Keratinocyte (primary cell): ENCODE data around the gene ATF3. TPM values are rescaled to one million over a fixed set of nuclear protein-coding genes. Genes with fewer than 3 reads are reported as not detected.

Experiments
- DNase-seq: peaks from one replicate; pipeline ENCODE4 v3.0.0-alpha.2; 2011; ENCODE audit warnings: low read depth, missing footprints, low spot score
- FAIRE-seq: peaks from 2 replicates; lab custom pipeline; 2011; peaks lifted over from hg19 to GRCh38; lab: Jason Lieb, UNC
- H2AFZ ChIP-seq: 2 replicates; pipeline ENCODE4 v1.6.0; 2012; ENCODE audit warnings: low read length, control low read depth, inconsistent platforms; ENCODE audit not compliant: control insufficient read depth
- H3K27ac ChIP-seq: 2 replicates; pipeline ENCODE4 v1.5.1; 2011; ENCODE audit warnings: low read length; ENCODE audit not compliant: control insufficient read depth, insufficient read depth
- H3K27me3 ChIP-seq: 3 replicates; pipeline ENCODE4 v1.6.0; 2011; ENCODE audit warnings: low read length; ENCODE audit not compliant: control insufficient read depth, insufficient read depth; ENCODE audit errors: extremely low read depth
- H3K36me3 ChIP-seq, 2 experiments: 2 replicates in 1 of 2; 3 replicates in 1 of 2; pipeline ENCODE4 v1.5.1; 2011; ENCODE audit warnings: low read length in 2 of 2, mild to moderate bottlenecking in 1 of 2; ENCODE audit not compliant: control insufficient read depth in 2 of 2, insufficient read depth in 2 of 2; ENCODE audit errors: extremely low read depth in 1 of 2
- H3K4me1 ChIP-seq: 3 replicates; pipeline ENCODE4 v1.5.1; 2011; ENCODE audit warnings: low read length; ENCODE audit not compliant: control insufficient read depth, insufficient read depth; ENCODE audit errors: extremely low read depth
- H3K4me2 ChIP-seq: 3 replicates; pipeline ENCODE4 v1.6.0; 2011; ENCODE audit warnings: low read depth, low read length; ENCODE audit not compliant: control insufficient read depth, insufficient read depth; ENCODE audit errors: extremely low read depth
- H3K4me3 ChIP-seq, 3 experiments: fragments of 200-600 bp in 1 of 3; sonication (generic) in 1 of 3; 2 replicates in 2 of 3; 3 replicates in 1 of 3; pipeline ENCODE4 v1.5.1; 2011 to 2016; ENCODE audit warnings: low read length in 3 of 3, mild to moderate bottlenecking in 3 of 3, control low read depth in 2 of 3, inconsistent platforms in 1 of 3, low read depth in 1 of 3, mixed read lengths in 1 of 3, mixed run types in 1 of 3, moderate library complexity in 1 of 3; ENCODE audit not compliant: control insufficient read depth in 2 of 3, insufficient read depth in 2 of 3; ENCODE audit errors: extremely low read depth in 1 of 3
- H3K79me2 ChIP-seq: 2 replicates; pipeline ENCODE4 v1.6.0; 2012; ENCODE audit warnings: low read length; ENCODE audit not compliant: control insufficient read depth, insufficient read depth
- H3K9ac ChIP-seq: 3 replicates; pipeline ENCODE4 v1.6.0; 2011; ENCODE audit warnings: low read length; ENCODE audit not compliant: control insufficient read depth, insufficient read depth; ENCODE audit errors: extremely low read depth
- H3K9me1 ChIP-seq: 3 replicates; pipeline ENCODE4 v1.6.0; 2011; ENCODE audit warnings: low read length; ENCODE audit not compliant: control insufficient read depth, insufficient read depth; ENCODE audit errors: extremely low read depth
- H3K9me3 ChIP-seq: 2 replicates; pipeline ENCODE4 v1.5.1; 2012; ENCODE audit warnings: low read depth, low read length; ENCODE audit not compliant: control insufficient read depth
- H4K20me1 ChIP-seq: 3 replicates; pipeline ENCODE4 v1.6.0; 2011; ENCODE audit warnings: low read length; ENCODE audit not compliant: control insufficient read depth, insufficient read depth; ENCODE audit errors: extremely low read depth
- EZH2 ChIP-seq: IDR thresholded peaks from one replicate; pipeline ENCODE4 v1.6.1; 2012; ENCODE audit warnings: inconsistent platforms, mild to moderate bottlenecking, low read length, moderate library complexity
- dilution Hi-C: fragments of 300-500 bp; cut with MboI; formaldehyde crosslinking; loops from one replicate; pipeline ENCODE4 v1.7.0; 2020; ENCODE audit warnings: low sequenced_read_pairs; ENCODE audit not compliant: extremely low pct_ligation_motif_present
- polyA plus RNA-seq, 5 experiments: library from polyadenylated mRNA; depleted of rRNA in 3 of 5; stranded (reverse) in 3 of 5; stranded (forward) in 1 of 5; unstranded in 1 of 5; fragments of >200 nt; gene quantifications; 1 replicate in 1 of 5; 2 replicates in 3 of 5; 3 replicates in 1 of 5; pipeline versions ENCODE4 v1.2.1 to v1.2.3, GENCODE V29; 2011 to 2012; ENCODE audit warnings: missing spikeins in 2 of 5, low read depth in 1 of 5, low replicate concordance in 1 of 5
- TF ChIP-seq, protein P1 (sequence below), 3 experiments: IDR thresholded peaks in 1 of 3; conservative IDR thresholded peaks in 1 of 3; optimal IDR thresholded peaks in 1 of 3; 2 replicates in 2 of 3; 3 replicates in 1 of 3; pipeline versions ENCODE3 to v1.5.1; 2011; ENCODE audit warnings: low read length in 3 of 3, mild to moderate bottlenecking in 3 of 3, moderate library complexity in 2 of 3, control low read depth in 1 of 3, inconsistent platforms in 1 of 3; ENCODE audit not compliant: insufficient read depth in 2 of 3; ENCODE audit errors: extremely low read depth in 1 of 3

Gene ATF3
- polyA plus RNA-seq, 1 donor (not counting 4 experiments of a cell fraction or from before 2014, with no cell fraction given), result 45.1 TPM

DNA sequence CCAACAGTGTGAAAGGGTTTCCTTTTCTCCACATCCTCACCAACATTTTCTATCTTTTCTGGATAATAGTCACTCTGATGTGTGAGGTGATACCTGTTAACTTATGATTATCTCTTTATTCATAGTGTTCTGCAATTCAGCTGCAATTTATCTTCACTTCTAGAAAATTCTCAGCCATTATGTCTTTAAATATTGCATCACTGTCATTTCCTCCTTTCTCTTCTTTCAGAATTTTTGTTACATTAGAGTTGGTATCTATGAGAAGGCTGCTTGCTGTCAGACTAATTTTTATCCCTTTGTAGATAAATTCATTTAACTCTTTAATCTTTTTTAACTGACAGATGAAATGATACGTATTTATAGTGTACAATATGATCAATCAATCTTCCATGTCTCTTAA is 30.5 kb upstream of the ATF3 start:
- Histone ChIP-seq H4K20me1 (no peaks in the 10 kb centered on the region), H3K79me2 (no peaks in the 10 kb centered on the region), H3K27ac (no peak overlapping the region), H2AFZ (no peak overlapping the region), H3K4me1 (no peaks in the 10 kb centered on the region), H3K9ac (no peak overlapping the region), H3K9me1 (no peaks in the 10 kb centered on the region), H3K27me3 (no peaks in the 10 kb centered on the region), H3K4me2 (no peak overlapping the region), H3K9me3 (no peaks in the 10 kb centered on the region), H3K36me3 (no peaks in the 10 kb centered on the region), H3K4me3 (no peak overlapping the region)
- dilution Hi-C loops, result no loop called here
- DNase-seq (no peak), FAIRE-seq (no peak)
- TF ChIP-seq, protein P1, sequence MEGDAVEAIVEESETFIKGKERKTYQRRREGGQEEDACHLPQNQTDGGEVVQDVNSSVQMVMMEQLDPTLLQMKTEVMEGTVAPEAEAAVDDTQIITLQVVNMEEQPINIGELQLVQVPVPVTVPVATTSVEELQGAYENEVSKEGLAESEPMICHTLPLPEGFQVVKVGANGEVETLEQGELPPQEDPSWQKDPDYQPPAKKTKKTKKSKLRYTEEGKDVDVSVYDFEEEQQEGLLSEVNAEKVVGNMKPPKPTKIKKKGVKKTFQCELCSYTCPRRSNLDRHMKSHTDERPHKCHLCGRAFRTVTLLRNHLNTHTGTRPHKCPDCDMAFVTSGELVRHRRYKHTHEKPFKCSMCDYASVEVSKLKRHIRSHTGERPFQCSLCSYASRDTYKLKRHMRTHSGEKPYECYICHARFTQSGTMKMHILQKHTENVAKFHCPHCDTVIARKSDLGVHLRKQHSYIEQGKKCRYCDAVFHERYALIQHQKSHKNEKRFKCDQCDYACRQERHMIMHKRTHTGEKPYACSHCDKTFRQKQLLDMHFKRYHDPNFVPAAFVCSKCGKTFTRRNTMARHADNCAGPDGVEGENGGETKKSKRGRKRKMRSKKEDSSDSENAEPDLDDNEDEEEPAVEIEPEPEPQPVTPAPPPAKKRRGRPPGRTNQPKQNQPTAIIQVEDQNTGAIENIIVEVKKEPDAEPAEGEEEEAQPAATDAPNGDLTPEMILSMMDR (optimal IDR thresholded peaks at IDR 0.05 in 1 of 3, IDR thresholded peaks at IDR 0.05 in 1 of 3, conservative IDR thresholded peaks at IDR 0.05 in 1 of 3; ENCODE audit: extremely low read depth in 1 of 3, insufficient read depth in 2 of 3, low read length in 3 of 3), result no peak
- no peak for TF ChIP-seq EZH2

- H3K9me3 ChIP-seq, result no peaks in the 10 kb centered on the region
- H3K79me2 ChIP-seq, result no peaks in the 10 kb centered on the region
- no peak overlapping the region for H3K4me3 ChIP-seq
- no peak overlapping the region for H2AFZ ChIP-seq
- FAIRE-seq, result no peak
- H3K4me1 ChIP-seq, result no peaks in the 10 kb centered on the region
- H3K27me3 ChIP-seq, result no peaks in the 10 kb centered on the region
- no peak for TF ChIP-seq EZH2
- TF ChIP-seq, protein P1 (optimal IDR thresholded peaks at IDR 0.05 in 1 of 3, IDR thresholded peaks at IDR 0.05 in 1 of 3, conservative IDR thresholded peaks at IDR 0.05 in 1 of 3; ENCODE audit: extremely low read depth in 1 of 3, insufficient read depth in 2 of 3, low read length in 3 of 3), result no peak
- no peaks in the 10 kb centered on the region for H3K9me1 ChIP-seq
- no peaks in the 10 kb centered on the region for H4K20me1 ChIP-seq
- dilution Hi-C loops, result no loop called here
- no peak overlapping the region for H3K4me2 ChIP-seq
- H3K9ac ChIP-seq, result no peak overlapping the region
- no peak for DNase-seq
- H3K36me3 ChIP-seq, result no peaks in the 10 kb centered on the region
- no peak overlapping the region for H3K27ac ChIP-seq
Measured at GRCh38 chr1:212581034-212581433, 27.5 kb upstream of the ATF3 start.
